NCI-H2107 (cell line): ENCODE measurements around the gene ACACA.

ENCODE experiments used
- DNase-seq: peaks from one replicate; lab custom pipeline; 2025; lab: John Stamatoyannopoulos, UW

The ACACA gene

DNA sequence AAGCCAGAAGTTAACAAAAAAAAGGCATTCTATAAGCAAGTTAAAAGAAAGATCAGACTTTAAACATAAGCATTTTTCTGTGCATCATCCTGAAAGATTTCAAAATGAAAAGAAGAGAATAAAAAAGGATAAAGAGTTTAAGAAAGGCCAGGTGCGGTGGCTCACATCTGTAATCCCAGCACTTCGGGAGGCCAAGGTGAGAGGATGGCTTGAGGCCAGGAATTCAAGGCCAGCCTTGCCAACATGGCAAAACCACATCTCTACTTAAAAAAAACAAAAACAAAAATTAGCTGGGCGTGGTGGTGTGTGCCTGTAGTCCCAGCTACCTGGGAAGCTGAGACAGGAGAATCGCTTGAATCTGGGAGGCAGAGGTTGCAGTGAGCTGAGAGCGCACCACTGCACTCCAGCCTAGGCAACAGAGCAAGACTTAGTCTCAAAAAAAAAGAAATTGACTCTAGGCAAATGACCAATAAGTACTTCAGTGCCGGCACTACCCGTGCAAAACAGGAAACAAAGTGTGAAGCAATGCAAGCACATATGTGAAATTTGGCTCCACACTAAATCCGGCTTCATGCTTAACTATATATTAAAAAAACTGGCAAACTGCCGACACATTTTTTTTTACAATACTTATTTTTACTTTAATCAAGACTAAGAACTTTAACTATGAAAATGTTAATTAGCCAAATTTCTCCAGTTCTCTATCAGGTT is 114.1 kb downstream of the ACACA start:
- DNase-seq = no peak

GRCh38 chr17:37291351-37291750 is 115.3 kb downstream of the ACACA start:
- no peak for DNase-seq

DNA sequence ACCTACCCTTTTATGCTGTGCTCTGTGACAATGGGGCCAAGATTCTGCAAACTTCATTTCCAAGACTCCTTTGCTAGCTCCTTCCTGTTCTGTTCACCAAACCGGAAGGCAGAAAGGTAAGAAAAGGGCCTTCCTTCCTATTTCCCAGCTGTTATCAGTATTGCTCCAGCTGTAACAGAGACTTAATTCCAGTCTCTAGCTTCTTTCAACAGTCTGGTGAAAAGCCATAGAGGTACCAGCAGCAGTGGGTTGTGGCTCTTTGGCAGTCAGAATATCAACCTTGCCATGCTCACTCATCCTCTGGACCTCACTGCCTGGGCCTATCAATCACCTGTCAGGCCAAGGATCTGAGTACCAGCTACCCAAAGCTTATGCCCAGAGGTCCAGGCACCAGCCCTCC is 120.2 kb downstream of the ACACA start:
- no peak for DNase-seq

DNA sequence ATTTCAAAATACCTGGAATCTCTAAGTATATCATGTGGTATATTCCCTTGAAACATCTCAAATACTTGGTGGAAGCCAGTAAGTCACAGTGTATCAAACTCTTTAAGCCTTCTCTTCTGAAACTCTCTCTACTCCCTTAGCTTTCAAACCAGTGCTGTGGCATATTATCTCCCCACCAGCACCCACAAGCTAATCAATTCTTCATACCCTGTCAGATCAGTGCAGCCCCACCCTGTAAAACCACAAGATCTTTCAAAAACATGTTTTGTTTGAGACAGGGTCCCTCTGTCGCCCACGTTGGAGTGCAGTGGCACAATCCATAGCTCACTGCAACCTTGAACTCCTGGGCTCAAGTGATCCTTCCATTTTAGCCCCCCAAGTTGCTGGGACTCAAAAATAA is 122.4 kb downstream of the ACACA start:
- no peak for DNase-seq

- no peak for DNase-seq
Measured at GRCh38 chr17:37283414-37283961, 123.1 kb downstream of the ACACA start.

DNA sequence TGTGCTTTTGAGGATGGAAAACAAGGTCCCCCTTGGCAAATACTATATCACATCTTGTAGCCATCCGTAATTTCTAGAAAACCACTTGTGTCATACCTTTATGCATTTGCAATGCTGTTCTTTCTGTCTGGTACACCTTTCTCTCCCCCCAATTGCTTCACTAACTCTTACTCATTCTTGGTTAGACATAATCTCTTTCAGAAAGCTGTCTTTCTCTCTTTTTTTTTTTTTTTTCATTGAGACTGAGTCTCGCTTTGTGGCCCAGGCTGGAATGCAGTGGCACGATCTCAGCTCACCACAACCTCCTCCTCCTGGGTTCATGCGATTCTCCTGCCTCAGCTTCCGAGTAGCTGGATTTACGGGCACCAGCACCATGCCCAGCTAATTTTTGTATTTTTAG is 125.8 kb downstream of the ACACA start:
- DNase-seq = no peak

DNA sequence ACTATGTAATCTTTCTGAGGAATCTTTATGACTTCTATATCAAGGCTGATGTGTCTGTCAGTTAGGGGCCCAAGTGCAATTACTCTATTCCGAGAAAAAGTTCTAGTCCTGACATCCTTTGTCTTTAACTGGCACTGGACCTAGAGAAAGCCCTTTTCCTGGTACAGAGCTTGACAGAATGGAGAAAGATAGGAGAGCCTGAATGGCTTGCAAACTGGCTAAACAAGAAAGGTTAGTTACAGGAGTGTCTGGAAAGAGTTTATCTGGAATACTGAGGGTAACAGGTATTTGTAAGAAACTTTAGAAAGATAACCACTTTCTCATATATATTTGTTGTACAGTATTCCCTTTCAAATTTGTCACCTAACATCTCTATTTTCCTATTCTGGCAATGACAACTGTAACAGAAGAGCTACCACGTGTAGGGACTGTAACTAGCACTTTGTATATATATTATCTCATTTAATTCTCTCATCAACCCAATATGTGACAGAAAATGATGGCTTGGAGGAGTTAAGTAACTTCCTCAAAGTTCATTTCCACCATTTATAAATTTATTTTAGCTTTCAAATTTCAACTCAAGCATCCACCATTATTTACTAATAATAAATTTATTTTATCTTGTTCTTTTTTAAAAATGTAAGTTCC is 128.3 kb downstream of the ACACA start:
- no peak for DNase-seq

GRCh38 chr17:37276475-37276874 is 130.2 kb downstream of the ACACA start:
- DNase-seq = no peak

DNA sequence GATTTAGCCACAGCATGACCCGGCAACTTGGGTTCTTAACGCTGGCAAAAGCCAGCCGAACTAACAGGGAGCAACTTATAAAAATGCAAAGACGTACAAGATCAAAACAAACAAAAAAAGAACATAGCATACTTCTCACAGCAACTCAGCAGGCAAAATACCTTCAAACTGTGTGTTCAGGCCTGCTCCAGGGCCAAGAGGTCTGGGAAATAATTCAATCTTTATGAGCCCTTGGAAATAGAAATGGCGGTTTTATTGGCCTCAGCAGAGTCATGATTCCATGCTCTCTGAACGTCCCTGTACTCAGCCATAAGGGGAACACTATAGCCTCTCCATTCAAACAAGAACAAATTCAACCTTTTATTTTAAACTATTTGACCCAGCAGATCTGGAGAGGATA is 132.2 kb downstream of the ACACA start:
- DNase-seq = no peak

- DNase-seq = no peak
Measured at GRCh38 chr17:37273409-37274051, 133.1 kb downstream of the ACACA start.

GRCh38 chr17:37265446-37266173 is 141.0 kb downstream of the ACACA start:
- DNase-seq = no peak

DNA sequence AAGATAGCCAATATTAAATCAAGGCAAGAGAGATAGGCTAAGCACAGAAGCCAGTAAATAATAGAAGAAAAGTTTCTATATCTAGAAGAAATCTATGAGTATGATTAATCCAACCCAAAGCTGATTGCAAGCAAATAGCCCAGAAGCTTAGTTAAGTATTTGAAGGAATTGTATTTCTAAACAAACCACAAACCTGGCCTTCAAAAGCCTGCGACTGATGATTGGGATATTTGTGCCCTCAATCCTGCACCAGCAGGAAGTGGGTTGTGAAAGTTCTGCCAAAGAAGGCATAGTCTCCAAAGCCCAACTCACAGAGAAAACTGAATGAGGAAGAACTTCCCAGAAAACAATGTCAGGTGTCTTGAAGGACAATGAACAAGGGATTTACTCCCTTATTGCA is 145.3 kb downstream of the ACACA start:
- DNase-seq = no peak

- DNase-seq = no peak
Measured at GRCh38 chr17:37259030-37259735, 147.5 kb downstream of the ACACA start.

GRCh38 chr17:37256627-37257026 is 150.0 kb downstream of the ACACA start:
- no peak for DNase-seq

DNA sequence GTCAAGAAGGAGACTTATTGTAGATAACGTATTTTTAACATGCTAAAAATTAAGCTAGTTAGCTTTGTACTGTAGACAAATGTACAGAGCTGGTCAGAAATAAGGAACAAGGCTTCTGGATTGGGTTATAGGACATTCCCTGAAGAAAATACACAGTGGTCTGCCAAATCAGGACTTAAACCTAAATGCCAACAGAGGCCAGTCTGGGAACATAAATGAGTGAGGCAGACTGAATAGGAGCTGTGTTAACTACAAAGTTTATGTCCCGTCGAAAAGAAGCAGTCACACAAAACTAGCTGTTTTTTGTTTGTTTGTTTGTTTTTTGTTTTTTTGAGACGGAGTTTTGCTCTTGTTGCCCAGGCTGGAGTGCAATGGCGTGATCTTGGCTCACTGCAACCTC is 151.2 kb downstream of the ACACA start:
- DNase-seq = no peak

- DNase-seq = no peak
Measured at GRCh38 chr17:37247825-37248224, 158.8 kb downstream of the ACACA start.

GRCh38 chr17:37246085-37246484 is 160.6 kb downstream of the ACACA start:
- DNase-seq = no peak

DNA sequence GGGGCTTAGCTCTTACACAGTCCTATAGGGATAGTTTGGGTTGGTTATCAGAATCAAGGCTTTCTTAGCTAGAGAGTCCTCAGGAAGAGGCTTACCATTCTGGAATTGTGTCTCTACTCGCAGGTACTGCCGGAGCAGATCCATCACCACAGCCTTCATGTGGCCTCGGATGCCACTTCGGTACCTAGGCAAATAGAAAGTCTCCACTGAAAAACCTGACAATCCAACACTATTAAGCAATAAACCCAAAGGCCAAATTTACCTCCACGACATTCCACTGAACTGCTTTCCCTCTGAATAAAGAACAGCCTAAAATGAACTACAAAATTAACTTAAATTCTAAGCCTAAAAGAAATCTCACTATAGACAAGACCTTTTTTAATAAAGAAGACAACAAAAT is 166.3 kb downstream of the ACACA start:
- no peak for DNase-seq

- DNase-seq = no peak
Measured at GRCh38 chr17:37239690-37240334, 166.8 kb downstream of the ACACA start.

- DNase-seq = no peak
Measured at GRCh38 chr17:37234106-37234505, 172.5 kb downstream of the ACACA start.

GRCh38 chr17:37233036-37233435 is 173.6 kb downstream of the ACACA start:
- DNase-seq = no peak
